Retinal pigment epithelial cell (primary cell): Measurements from ENCODE around the gene PSMG4.

Experiments
- DNase-seq: peaks from one replicate; pipeline ENCODE4 v3.0.0-alpha.2; 2010; ENCODE audit warnings: low read depth
- H3K4me3 ChIP-seq: 2 replicates; pipeline ENCODE4 v1.5.1; 2011; ENCODE audit warnings: mild to moderate bottlenecking, low read length, control low read depth, moderate library complexity
- CTCF ChIP-seq: conservative IDR thresholded peaks from 2 replicates; pipeline ENCODE4 v1.5.1; 2011; ENCODE audit warnings: low read depth, low read length, control low read depth, inconsistent platforms

PSMG4 gene

GRCh38 chr6:3303795-3304411, 45.2 kb downstream of the PSMG4 start:
- no peak for DNase-seq
- no peak overlapping the region for H3K4me3 ChIP-seq
- TF ChIP-seq CTCF: no peak

- TF ChIP-seq CTCF: no peak
- DNase-seq: no peak
These were observed 45.9 kb downstream of the PSMG4 start for GRCh38 chr6:3304500-3305215.

GRCh38 chr6:3305216-3305565, 46.4 kb downstream of the PSMG4 start:
- DNase-seq: no peak
- no peak for TF ChIP-seq CTCF
- no peak overlapping the region for H3K4me3 ChIP-seq

More at GRCh38 chr6:3304500-3305215, 45.9 kb downstream of the PSMG4 start:
- H3K4me3 ChIP-seq: no peak overlapping the region

- no peak overlapping the region for H3K4me3 ChIP-seq
- TF ChIP-seq CTCF: no peak
- DNase-seq: no peak
These were observed 47.1 kb downstream of the PSMG4 start for GRCh38 chr6:3305831-3306230.

GRCh38 chr6:3306848-3307247, 48.1 kb downstream of the PSMG4 start:
- no peak for DNase-seq
- no peak overlapping the region for H3K4me3 ChIP-seq
- TF ChIP-seq CTCF: no peak

GRCh38 chr6:3307436-3307835, 48.7 kb downstream of the PSMG4 start:
- H3K4me3 ChIP-seq: no peak overlapping the region
- no peak for DNase-seq
- TF ChIP-seq CTCF: no peak

- no peak overlapping the region for H3K4me3 ChIP-seq
- no peak for DNase-seq
- TF ChIP-seq CTCF: no peak
These were observed 49.4 kb downstream of the PSMG4 start for GRCh38 chr6:3308106-3308505.
